Epithelial cell of alveolus of lung (primary cell): Measurements from ENCODE around the gene MPZL2. TPM values are rescaled to one million over a fixed set of nuclear protein-coding genes. Genes with fewer than 3 reads are reported as not detected.

Experiments
- total RNA-seq: library from RNA; depleted of rRNA; stranded (reverse); fragments of >200 nt; gene quantifications from 2 replicates; pipeline ENCODE4 v1.2.1, GENCODE V29; 2015

The MPZL2 gene
- total RNA-seq, result 0.24 and 0.65 TPM in 2 replicates

DNA sequence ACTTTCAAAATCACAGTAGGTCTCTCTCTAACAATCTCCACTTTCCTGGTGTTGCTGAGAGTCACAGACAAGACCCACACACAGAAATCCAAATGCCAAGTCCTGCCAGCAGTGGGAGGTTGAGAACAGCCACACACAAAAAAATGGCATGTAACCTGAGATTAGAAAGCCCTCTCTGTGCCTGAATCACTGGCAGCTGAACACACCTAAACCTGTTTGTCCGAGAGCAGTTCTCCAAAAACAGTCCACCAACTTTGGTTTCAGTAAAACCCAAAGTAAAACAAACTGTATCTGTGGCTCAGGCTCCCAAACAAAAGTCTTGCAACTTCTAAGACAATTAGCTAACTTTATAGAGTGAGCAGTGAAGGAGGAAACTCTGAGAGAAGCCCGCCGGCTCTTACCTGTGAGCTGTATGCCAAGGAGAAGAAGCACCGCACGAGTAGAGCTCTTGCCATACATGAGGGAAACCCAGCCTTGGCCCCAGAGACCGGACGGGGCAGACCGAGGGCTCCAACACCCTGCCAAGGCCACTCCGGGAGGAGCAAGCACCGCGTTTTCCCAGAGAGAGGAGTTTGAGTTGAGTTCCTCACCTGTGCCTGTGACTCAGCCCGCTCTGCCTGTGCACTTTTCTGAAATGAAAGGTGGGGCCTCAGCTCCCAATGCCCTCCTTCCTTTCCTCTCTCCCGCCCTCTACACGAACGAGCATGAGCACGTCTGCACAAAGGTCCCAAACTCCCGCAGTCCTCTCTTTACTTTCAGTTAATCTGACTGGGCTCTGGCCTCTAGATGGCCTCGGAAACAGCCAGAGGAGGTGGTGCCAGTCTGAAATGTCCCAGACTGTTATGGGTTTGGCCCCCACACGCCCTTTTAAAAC lies at the start of gene MPZL2:
TSS of gene MPZL2 (minus strand) at position 603 of the 874 bp plus-strand sequence. CDS start at position 459, 144 bp downstream.

GRCh38 chr11:118304568-118305248 lies 40.6 kb upstream of the MPZL2 start, which contains the start of gene CD3E:
TSS of gene CD3E (plus strand) at chr11:118304730. CDS start at chr11:118304953, 223 bp downstream.

GRCh38 chr11:118251858-118252652 lies 12.0 kb downstream of the MPZL2 start, which contains the start of gene MPZL3:
TSS of gene MPZL3 (minus strand) at chr11:118252365. CDS start at chr11:118252294, 71 bp downstream.

DNA sequence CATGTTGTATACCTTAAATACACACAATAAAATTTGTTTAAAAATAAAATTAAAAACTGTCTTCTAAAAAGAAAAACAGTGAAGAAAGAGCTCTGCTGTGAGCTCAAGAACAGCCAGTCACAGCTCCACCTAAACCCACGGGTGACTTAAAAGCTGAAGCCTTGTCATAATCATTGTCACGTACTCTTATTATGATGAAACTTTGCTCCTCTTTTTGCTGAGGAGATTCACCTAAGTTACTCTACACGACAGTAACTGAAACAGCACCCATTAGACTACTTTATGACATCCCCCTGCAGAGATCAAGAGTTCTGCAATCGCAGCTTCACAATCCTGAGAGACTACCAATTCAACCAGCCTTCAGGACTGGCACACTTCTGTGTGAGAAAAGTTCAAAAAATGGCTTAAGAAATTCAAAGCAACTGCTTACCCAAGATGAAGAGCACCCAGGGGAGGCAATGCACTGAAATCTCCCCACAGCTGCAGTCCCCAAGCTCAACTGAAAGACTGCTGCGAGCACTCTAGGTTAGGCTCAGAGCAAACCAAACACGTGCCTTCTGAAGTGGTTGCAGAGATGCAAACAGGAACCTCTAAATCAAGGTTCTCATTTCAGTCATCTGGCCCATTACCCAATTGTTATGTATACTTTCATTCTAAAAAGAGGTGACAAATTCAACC lies 39.4 kb downstream of the MPZL2 start, which contains the start of gene JAML:
TSS of gene JAML (minus strand) at position 501 of the 678 bp plus-strand sequence. CDS start 10,145 bp downstream, outside the sequence.

Other genes with a start within 250 kb of the MPZL2 start
- not detected in 2 replicates for gene TMPRSS4, start 187.2 kb downstream of the MPZL2 start, total RNA-seq
- not detected in 2 replicates for gene SMIM35, start 177.3 kb downstream of the MPZL2 start, total RNA-seq
- gene SCN4B, start 111.5 kb downstream of the MPZL2 start, total RNA-seq, result 0.39 and 0.56 TPM in 2 replicates
- gene SCN2B, start 87.7 kb downstream of the MPZL2 start, total RNA-seq, result under 0.01 and 0.48 TPM in 2 replicates
- not detected in 2 replicates for gene JAML, start 39.3 kb downstream of the MPZL2 start, total RNA-seq
- gene MPZL3, start 11.9 kb downstream of the MPZL2 start, total RNA-seq, result 0.08 and 1.9 TPM in 2 replicates
- not detected in 2 replicates for gene CD3E, start 40.4 kb upstream of the MPZL2 start, total RNA-seq
- not detected in 2 replicates for gene CD3D, start 78.4 kb upstream of the MPZL2 start, total RNA-seq
- not detected in 2 replicates for gene CD3G, start 80.0 kb upstream of the MPZL2 start, total RNA-seq
- 34.5 and 37.0 TPM in 2 replicates for gene UBE4A, start 95.3 kb upstream of the MPZL2 start, total RNA-seq
- gene ATP5MG, start 137.3 kb upstream of the MPZL2 start, total RNA-seq, result 49.4 and 54.7 TPM in 2 replicates
- gene KMT2A, start 172.2 kb upstream of the MPZL2 start, total RNA-seq, result 20.0 and 30.0 TPM in 2 replicates